ENCODE results near the gene CARNS1.
"Not testable (repeated sequence)": the region's sequence is repeated elsewhere in the genome, so short reads cannot be mapped to it uniquely, and the experiment has no call there.

Gene CARNS1

DNA sequence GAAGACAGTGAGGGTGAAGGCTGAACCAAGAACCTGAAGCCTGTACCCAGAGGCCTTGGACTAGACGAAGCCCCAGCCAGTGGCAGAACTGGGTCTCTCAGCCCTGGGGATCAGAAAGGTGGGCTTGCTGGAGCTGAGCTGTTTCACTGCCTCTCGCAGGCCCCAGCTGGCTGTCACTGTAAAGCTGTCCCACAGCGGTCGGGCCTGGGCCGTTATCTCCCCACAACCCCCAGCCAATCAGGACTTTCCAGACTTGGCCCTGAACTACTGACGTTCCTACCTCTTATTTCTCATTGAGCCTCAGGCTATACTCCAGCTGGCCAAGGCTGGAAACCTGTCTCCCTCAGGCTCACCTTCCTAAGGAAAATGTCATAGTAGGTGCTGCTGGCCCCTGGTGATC is 17.9 kb upstream of the CARNS1 start:
- no peak for DNase-seq

DNA sequence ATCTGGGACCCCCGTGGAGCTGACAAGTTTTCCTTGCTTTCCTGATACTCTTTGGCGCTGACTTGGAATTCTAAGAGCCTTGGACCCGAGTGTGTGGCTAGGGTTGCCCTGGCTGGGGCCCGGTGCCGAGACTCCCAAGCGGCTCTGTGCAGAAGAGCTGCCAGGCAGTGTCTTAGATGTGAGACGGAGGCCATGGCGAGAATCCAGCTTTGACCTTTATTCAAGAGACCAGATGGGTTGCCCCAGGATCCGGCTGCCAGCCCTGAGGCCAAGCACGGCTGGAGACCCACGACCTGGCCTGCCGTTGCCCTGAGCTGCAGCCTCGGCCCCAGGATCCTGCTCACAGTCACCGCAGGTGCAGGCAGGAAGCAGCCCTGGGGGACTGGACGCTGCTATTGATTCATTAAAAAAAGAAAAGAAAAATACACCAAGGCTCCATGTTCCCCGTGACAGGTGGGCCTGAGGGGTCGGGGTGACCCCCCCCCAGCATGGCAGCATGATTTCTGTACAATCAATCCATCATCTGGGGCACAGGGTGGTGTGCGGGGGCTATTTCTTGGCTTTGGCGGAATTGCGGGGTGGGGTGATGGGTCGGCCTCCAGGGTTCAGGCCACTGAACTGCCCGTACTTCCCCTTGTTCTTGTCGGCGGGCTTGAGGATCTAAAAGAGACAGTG is 17.4 kb upstream of the CARNS1 start:
- no peak for DNase-seq

DNA sequence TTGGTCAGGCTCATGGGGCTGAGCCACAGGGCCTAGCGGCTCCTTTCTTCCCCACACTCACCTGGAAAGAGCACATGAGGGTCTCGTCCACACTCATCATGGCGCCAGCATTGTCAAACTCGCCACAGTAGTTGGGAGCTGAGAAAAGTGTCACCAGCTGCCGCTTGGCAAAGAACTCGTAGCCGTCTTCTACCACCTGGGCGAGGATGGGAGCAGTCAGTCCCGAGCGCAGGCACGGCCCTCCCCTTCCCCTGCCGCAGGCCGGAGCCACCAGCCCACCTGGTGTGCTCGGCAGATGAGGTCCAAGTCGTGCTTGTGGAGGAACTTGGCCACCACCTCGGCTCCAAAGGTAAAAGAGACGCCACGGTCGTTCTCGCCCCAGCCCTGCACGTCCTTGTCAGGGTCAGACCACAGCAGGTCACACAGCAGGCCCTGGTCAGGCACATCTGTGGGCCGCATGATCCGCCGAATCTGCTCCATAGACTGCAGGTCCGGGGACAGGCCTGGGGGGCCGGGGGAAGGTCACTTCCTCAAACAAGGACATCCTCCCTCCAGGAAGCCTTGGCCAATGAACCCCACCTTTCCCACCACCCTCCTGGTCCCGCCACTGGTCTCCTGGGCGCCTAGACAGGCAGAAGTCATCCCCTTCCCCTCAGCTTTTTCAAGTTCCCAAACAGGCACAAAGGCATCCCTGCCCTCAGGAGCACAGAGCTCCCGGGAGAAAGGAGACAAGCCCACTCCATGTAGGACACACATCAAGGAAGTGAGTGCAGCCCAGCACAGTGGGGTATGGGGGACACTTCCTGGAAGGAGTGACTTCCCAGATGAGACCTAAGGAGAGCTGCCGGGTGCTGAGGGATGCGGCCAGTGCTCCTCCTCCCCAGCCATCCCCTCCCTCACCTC is 16.6 kb upstream of the CARNS1 start:
- no peak for DNase-seq

DNA sequence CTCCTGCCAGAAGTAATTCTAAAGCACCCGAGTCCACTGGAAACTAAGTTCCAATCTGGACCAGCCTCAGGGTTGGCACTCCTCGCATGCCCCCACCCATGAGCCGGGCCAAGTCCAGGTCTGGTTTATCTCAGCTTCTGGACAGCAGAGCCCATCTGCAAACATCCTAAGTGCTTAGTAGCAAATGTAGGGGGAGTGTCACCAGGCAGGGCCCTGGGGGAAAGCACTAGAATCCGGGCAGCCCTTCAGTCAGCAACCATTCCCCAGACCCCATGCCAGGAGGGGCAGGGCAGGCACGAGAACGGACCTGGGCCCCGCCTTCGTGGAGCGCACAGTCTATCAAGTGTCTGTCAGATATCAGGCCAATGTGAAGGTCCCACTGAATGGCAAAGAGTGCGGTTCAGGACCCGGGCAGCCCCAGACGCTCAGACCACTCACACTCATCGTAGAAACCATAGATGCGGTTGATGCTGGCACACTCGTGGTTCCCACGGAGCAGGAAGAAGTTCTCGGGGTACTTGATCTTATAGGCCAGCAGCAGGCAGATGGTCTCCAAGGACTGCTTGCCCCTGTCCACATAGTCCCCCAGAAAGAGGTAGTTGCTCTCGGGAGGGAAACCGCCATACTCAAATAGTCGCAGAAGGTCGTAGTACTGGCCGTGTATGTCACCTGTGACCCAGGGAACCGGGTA is 15.1 kb upstream of the CARNS1 start:
- DNase-seq = no peak

DNA sequence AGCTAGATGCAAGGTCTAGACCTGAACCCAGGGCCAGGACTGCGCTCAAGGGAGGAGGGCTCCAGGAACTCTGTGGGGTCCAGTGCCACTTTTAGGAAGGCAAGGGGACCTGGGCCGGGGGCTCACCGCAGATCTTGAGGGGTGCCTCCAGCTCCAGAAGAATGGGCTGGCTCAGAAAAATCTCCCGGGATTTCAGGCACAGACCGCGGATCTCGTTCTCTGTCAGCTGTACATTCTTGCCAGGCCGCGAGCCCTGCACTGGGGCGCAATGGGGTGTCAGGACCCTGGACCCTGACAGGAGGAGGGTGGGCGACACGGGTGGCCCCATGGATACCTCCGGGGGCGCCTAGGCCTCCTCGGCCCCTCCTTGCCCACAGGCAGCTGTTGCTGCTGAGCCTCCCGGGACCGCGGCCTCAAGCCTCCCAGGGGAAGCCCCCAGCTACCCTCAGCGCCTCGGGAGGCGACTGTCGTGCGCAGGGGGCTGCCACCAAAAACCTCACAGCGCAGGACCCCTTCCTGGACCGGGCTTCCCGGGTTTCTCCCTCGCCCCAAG is 14.5 kb upstream of the CARNS1 start:
- no peak for DNase-seq

DNA sequence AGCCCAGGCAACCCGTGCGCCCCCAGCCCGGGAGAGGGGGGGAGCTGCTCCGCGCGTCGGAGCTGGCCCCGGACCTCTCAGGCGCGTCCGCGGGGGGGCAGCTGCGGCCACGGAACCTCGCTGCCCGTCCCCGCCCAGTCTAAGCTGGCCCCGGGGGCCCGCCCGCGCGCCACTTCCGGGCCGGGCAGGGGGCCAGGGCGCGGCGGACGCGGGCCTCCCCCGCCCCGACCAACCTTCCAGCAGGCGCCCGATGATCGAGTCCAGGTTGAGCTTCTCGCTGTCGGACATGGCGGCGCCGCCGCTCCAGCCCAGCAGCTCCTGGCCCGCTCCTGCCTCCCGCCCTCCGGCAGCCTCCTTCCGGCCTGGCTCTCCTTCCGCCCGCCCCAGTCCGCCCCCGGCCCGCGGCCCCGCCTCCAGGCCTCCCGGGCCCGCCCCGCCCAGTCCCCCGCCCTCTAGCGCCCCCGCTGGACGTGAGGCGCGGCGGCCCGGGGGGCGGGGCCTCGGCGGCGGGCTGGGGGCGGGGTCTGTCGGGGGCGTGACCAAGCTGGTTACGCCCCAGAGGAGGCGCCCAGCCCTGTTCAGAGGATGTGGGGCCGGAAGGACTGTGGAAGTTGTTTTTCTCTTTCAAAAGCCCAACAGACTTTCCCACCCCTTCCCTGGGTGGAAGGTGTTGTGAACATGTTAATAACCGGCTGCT is 13.8 kb upstream of the CARNS1 start, which contains the start of gene PPP1CA:
PPP1CA (minus strand) TSS at position 364 of the 697 bp plus-strand sequence; CDS start at position 288, 76 bp downstream.
- DNase-seq = peak; percentile 96

DNA sequence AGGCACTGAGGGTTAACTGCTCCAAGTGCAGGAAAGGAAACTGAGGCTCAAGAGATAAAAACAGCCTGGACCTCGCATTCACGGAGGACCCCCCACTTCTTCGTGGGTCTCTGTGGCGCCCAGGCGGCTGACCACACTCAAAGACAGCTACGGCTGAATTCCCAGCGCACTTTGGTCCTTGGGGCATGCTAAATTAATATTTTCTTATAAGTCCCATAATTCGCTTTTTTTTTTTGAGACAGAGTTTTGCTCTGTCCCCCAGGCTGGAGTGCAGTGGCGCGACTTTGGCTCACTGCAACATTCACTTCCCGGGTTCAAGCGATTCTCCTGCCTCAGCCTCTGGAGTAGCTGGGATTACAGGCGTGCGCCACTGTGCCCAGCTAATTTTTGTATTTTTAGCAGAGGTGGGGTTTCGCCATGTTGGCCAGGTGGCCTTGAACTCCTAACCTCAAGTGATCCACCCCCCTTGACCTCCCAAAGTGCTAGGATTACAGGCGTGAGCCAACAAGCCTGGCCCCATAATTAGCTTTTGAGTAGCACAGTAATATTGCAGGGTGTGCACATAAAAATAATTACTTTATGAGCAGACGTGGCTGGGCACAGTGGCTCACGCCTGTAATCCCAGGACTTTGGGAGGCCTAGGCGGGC is 13.2 kb upstream of the CARNS1 start:
- DNase-seq = not testable (repeated sequence)

DNA sequence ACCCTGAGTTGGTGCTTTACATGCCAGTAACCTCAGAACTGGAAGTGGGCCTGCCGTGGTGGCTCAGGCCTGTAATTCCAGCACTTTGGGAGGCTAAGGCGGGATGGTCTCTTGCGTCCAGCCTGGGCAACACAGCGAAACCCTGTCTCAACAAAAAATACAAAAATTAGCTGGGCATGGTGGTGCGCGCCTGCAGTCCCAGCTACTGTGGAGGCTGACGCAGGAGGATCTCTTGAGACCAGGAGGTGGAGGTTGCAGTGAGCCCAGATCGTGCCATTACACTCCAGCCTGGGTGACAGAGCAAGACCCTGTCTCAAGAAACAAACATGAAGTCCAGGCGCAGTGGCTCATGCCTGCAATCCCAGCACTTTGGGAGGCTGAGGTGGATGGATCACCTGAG is 12.4 kb upstream of the CARNS1 start:
- DNase-seq = not testable (repeated sequence)

DNA sequence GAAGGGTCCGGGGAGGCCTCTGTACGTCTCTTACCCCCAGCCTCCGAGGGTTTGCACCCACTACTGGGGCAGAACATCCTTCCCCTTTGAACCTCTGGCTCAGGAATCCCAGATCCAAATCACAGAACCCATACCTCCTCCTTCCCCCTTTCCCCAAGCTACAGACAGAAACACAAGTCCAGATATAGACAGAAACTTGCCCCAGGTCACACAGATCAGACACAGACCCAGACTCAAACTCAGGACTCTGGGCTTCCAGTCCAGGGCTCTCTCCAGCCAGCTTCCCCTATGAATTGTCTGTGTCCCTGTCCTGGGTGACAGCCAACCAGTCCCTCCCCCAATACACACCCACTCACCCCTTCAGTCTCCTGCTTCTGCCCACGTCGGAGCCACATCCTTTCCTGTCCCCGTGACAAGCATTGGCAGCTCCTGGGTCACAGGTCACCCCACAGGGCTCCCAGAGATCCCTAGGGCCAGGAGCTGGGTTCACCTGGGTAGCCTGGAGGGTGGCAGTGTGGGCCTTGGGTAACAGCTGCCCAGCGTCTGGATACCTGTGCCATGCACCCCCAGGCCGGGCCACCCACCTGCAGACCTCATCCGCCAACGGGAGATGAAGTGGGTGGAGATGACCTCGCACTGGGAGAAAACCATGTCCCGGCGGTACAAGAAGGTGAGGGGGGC is 10.8 kb upstream of the CARNS1 start:
- no peak for DNase-seq

DNA sequence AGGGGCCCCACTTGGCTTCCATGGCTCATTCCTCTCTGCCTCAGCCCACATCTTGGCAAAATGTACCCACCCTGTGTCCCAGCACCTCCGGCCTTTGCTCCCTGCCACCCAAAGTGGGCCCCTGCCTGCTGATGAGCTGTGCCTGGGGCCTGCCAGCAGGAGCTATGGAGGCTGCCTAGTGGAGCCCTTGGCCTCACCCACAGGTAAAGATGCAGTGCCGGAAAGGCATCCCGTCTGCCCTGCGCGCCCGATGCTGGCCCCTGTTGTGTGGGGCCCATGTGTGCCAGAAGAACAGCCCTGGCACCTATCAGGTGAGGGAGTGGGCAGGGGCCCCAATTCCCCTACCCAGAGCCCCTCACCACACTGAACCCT is 10.3 kb upstream of the CARNS1 start:
- no peak for DNase-seq

DNA sequence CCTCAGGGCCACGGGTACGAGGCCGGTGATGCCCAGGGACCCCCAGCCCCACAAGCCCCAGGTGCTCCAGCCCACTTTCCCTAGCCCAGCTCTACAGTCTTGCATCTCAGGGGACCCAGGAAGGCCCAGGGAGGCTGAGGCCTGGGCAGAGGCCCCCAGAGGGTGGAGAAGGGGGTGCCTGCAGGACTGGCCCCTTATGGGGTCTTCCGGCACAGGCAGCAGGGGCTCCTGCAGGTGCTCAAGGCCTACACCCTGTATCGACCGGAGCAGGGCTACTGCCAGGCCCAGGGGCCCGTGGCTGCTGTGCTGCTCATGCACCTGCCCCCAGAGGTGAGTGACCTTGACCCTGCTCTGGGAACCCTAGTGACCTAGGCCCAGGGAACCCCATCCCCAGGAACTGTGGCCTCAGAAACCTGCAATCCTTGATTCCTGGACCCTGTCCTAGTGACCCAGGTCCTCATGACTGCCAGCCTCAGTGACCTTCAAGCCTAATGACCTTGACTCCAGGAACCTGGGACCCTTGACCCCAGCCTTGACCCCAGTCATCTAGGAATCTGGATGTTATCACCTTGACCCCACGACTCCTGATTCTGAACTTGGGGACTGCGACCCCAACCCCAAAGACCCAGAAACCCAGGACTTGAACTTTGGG is 9.7 kb upstream of the CARNS1 start:
- no peak for DNase-seq

DNA sequence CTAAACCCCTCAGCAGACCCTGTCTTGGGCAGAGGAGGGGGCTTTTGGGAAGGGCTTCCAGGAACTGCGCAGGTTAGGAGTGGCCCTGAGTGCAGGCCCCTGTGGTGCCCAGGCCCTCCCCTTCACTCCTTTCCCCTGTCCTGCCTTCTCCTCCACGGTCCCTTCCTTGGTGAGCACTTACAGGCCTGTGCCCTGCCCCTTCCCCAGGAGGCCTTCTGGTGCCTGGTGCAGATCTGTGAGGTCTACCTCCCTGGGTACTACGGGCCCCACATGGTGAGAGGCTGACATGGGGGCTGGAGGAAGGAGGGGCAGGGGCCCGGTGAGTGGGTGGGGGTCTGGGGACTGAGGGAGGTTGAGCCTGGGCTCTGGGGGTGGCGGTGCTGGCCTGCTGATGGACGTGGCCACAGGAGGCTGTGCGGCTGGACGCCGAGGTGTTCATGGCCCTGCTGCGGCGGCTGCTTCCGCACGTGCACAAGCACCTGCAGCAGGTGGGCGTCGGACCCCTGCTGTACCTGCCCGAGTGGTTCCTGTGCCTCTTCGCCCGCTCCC is 9.0 kb upstream of the CARNS1 start:
- DNase-seq = no peak

DNA sequence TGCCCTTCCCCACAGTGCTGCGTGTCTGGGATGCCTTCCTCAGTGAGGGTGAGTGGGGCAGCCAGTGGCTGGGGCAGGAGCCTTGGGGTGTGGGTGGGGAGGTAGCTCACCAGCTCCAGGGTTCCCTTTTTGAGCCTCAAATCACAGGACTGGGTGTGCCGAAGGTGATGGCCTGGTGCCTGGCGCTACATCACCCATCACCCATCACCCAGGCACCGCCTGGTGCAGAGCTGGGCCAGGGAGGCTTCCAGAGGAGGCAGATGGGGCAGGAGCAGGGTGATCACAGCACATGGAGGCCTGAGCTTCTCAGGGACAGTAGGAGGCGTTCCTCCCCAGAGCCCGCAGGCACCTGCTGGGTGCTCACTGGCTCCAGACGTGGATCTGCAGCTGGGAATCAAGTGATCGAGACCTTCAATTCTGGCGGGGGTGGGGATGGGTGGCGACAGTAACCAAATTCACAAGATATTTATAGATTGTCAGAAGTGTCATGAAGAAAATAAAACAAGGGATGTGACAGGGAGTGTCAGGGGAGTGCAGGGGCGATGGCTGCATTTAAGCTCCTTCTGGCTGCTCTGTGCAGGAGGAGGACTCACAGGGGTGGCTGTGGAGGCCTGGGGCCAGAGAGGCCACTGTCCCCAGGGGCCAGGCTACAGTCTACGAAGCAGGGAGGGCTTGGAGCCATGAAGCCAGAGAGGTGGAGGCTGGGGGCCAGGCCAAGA is 8.3 kb upstream of the CARNS1 start:
- no peak for DNase-seq

DNA sequence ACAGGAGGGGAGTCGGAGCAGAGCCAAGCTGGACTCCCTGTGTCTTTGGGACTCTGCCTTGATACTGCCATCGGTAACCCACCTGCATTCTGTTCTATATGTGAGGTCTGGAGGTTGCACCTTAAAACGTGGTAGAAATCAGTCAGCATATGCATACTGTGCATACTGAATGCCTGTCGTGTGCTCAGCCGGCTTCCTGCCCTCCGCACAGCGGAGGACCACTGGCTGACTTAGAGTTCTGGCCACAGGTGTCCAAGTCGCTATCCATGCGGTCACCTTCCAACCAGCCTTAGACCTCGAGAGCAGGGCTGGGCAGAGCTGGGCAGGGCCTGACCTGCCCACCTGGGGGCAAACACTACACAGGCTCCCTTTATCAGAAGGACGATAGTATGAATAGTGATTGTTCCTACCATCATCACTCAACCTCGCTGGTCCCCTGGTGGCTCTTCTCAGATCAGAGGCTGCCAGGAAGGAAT is 7.8 kb upstream of the CARNS1 start:
- no peak for DNase-seq

DNA sequence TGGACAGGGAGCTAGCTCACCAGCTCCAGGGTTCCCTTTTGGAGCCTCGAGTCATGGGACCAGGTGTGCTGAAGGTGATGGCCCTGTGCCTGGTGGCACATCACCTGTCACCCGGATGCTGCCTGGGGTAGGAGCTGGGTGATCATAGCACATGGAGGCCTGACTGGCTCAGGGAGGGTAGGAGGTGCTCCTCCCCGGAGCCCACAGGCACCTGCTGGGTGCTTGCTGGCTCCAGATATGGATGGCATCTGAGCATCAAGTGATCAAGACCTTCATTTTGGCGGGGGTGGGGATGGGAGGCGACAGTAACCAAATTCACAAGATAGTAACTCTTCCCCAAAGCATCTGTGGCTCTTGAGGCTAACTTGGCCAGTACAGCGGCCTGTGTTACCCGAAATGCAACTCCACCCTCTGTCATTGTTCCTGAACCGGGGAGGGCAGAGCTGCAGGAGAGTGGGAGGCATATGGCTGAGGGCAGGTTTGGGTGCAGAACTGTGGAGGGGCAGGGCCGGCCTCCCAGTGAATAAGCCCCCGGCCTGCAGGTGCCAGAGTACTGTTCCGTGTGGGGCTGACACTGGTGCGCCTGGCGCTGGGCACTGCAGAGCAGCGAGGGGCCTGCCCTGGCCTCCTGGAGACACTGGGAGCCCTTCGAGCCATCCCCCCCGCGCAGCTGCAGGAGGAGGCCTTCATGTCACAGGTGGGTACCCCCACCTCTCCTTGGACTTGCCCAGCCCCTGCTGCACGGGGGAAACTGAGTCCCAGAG is 6.9 kb upstream of the CARNS1 start:
- DNase-seq = no peak

DNA sequence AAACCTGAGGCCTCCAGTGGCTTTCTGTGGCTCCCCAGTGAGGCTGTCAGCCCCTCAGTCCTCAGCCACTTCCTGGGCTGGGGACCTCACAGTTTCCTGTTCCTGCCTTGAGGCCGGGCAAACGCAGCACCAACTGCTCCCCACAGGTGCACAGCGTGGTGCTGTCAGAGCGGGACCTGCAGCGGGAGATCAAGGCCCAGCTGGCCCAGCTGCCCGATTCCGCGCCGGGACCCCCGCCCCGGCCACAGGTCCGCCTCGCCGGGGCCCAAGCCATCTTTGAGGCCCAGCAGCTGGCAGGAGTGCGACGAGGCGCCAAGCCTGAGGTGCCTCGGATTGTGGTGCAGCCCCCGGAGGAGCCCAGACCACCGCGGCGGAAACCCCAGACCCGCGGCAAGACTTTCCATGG is 6.2 kb upstream of the CARNS1 start:
- DNase-seq = no peak

DNA sequence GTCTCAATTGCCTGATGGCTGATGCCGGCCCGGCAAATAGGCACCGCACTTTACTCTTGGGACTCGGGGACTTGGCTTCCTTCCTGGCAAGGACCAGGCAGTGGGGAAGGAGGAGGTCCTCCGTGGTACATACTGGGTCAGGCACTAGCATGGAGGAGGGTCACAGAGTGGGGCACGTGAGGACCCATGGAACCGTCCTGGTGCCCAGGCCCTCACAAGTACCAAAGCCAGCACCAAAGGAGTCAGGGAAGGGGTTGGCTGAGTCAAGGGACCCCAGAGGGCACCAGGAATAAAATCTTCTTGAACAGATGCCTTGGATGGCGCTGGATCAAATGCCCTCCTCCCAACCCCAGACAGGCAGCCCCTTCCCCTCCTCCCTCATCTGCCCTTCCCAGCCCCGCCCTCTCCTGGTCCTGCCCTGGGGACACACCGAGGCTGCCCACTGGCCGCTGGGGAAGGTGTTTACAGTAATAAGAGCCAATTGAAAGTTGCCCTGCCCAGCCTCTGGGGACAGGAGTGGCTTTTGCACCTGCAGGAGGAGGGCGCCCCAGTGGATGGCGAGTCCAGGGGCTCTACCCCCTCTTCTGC is 5.6 kb upstream of the CARNS1 start:
- no peak for DNase-seq

DNA sequence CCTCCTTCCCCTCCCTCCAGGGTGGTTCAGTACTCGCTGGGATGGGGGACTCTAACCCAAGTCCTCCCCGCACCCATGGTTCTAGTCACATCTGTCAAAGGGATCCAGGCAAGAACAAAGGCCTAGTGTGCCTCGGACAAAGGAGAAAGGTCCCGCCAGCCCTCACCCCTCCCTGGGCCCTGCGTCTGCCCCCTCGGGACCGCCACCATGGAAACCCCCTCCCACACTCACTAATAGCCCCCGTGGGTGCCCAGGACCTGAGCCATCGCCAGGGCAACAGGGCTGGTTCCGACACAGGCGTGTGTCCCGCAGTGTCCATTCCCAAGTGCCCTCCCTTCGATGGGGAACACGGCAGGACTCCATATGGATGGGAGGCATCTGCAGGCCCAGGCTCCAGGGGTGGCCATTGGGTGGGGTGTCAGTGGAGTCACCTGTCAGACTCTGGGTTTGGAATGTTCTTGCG is 5.1 kb upstream of the CARNS1 start:
- no peak for DNase-seq
